ENCODE data around the gene NDUFB7.

Gene NDUFB7

GRCh38 chr19:14571695-14572490 is at the start of gene NDUFB7 (continued):
- peak; percentile 61 for TF ChIP-seq ZNF394 (tag by site-specific recombination; IDR thresholded peaks at IDR 0.05; ENCODE audit: borderline replicate concordance)
- no peak; the same call in 1 of the 2 replicates for TF ChIP-seq INSM2 (tag by site-specific recombination; IDR thresholded peaks at IDR 0.05)
- no peak for TF ChIP-seq TSHZ1 (tag by site-specific recombination; IDR thresholded peaks at IDR 0.05; ENCODE audit: borderline replicate concordance)
- peak; percentile 87 for TF ChIP-seq ZSCAN30 (tag by site-specific recombination; IDR thresholded peaks at IDR 0.05)
- peak; percentile 72 for TF ChIP-seq ZBTB8A (tag by site-specific recombination; IDR thresholded peaks at IDR 0.05)
- TF ChIP-seq ZNF777 (tag by site-specific recombination; IDR thresholded peaks at IDR 0.05; ENCODE audit: borderline replicate concordance), result no peak
- TF ChIP-seq KLF16 (tag by site-specific recombination; IDR thresholded peaks at IDR 0.05), result peak; percentile 48
- TF ChIP-seq ZNF341 (tag by site-specific recombination; IDR thresholded peaks at IDR 0.05; ENCODE audit: low read depth), result peak; percentile 74
- peak; percentile 96 for TF ChIP-seq HIC1 (tag by site-specific recombination; IDR thresholded peaks at IDR 0.05)
- TF ChIP-seq ZNF610 (tag by site-specific recombination; IDR thresholded peaks at IDR 0.05; ENCODE audit: borderline replicate concordance), result peak; percentile 78
- peak; percentile 59; the same call in 1 of the 2 replicates for TF ChIP-seq ZBTB7A (tag by site-specific recombination; IDR thresholded peaks at IDR 0.05; ENCODE audit: low read depth)
- peak; percentile 78 for TF ChIP-seq ZBTB44 (tag by site-specific recombination; IDR thresholded peaks at IDR 0.05)
- no peak for TF ChIP-seq ZNF202 (tag by site-specific recombination; IDR thresholded peaks at IDR 0.05; ENCODE audit: borderline replicate concordance)
- TF ChIP-seq ZBTB1 (tag by site-specific recombination; IDR thresholded peaks at IDR 0.05), result no peak
- no peak for TF ChIP-seq HOXC10 (CRISPR knock-in tag; IDR thresholded peaks at IDR 0.05)
- no peak for TF ChIP-seq ZNF23 (tag by site-specific recombination; IDR thresholded peaks at IDR 0.05; ENCODE audit: borderline replicate concordance)
- no peak for TF ChIP-seq ZNF18 (tag by site-specific recombination; IDR thresholded peaks at IDR 0.05)
- TF ChIP-seq ZNF624 (tag by site-specific recombination; IDR thresholded peaks at IDR 0.05), result no peak
- peak; percentile 95 for TF ChIP-seq ZNF639 (tag by site-specific recombination; IDR thresholded peaks at IDR 0.05)
- TF ChIP-seq ZNF561 (tag by site-specific recombination; IDR thresholded peaks at IDR 0.05; ENCODE audit: borderline replicate concordance), result peak; percentile 94; the same call in 1 of the 2 replicates
- TF ChIP-seq ZBTB21 (tag by site-specific recombination; IDR thresholded peaks at IDR 0.05), result peak; percentile 40
- no peak for TF ChIP-seq ZNF169 (tag by site-specific recombination; IDR thresholded peaks at IDR 0.05)
- TF ChIP-seq ZNF391 (tag by site-specific recombination; IDR thresholded peaks at IDR 0.05; ENCODE audit: borderline replicate concordance, low read depth), result no peak; the same call in 1 of the 2 replicates
- TF ChIP-seq ZNF514 (tag by site-specific recombination; IDR thresholded peaks at IDR 0.05), result no peak
- TF ChIP-seq ZEB2 (tag by site-specific recombination; IDR thresholded peaks at IDR 0.05), result peak; percentile 88
- TF ChIP-seq ZSCAN23 (tag by site-specific recombination; IDR thresholded peaks at IDR 0.05), result no peak
- TF ChIP-seq MZF1 (tag by site-specific recombination; IDR thresholded peaks at IDR 0.05; ENCODE audit: borderline replicate concordance), result peak; percentile 21; the same call in 1 of the 2 replicates

All from HEK293 (cell line).